ACHN (cell line): ENCODE data around the gene PRSS27.
"Not testable (repeated sequence)": the region's sequence is repeated elsewhere in the genome, so short reads cannot be mapped to it uniquely, and the experiment has no call there.

Source experiments
- DNase-seq: peaks from one replicate; pipeline ENCODE4 v3.0.0-alpha.2; 2015
- in situ Hi-C: cut with HindIII; loops from 2 replicates; pipeline ENCODE4 v1.10.0; 2017; ENCODE audit warnings: low sequenced_read_pairs, low pct_ligation_motif_present, low pct_unique_long_range_greater_than_20kb

PRSS27 gene

GRCh38 chr16:2689968-2690801 is 29.8 kb downstream of the PRSS27 start:
- no peak for DNase-seq
- in situ Hi-C loops = no loop called here

GRCh38 chr16:2689422-2689821 is 30.6 kb downstream of the PRSS27 start:
- in situ Hi-C loops = not testable (repeated sequence)

GRCh38 chr16:2687531-2688308 is 32.3 kb downstream of the PRSS27 start:
- DNase-seq = no peak

More at GRCh38 chr16:2689422-2689821, 30.6 kb downstream of the PRSS27 start:
- not testable (repeated sequence) for DNase-seq

GRCh38 chr16:2686912-2687507 is 33.0 kb downstream of the PRSS27 start:
- in situ Hi-C loops = no loop called here
- DNase-seq = no peak

More at GRCh38 chr16:2687531-2688308, 32.3 kb downstream of the PRSS27 start:
- in situ Hi-C loops = no loop called here

GRCh38 chr16:2686075-2686474 is 33.9 kb downstream of the PRSS27 start:
- DNase-seq, in situ Hi-C loops: not testable (repeated sequence)

- in situ Hi-C loops, DNase-seq: not testable (repeated sequence)
Observed at GRCh38 chr16:2683041-2683440, 37.0 kb downstream of the PRSS27 start.

GRCh38 chr16:2682209-2683021 is 37.6 kb downstream of the PRSS27 start, which contains the start of gene KCTD5:
KCTD5 (plus strand) TSS chr16:2682523; CDS start chr16:2682549, 26 bp downstream.
- in situ Hi-C loops = no loop called here
- peak; percentile 99 for DNase-seq

- DNase-seq, in situ Hi-C loops: not testable (repeated sequence)
Observed at GRCh38 chr16:2680360-2680759, 39.7 kb downstream of the PRSS27 start.

GRCh38 chr16:2679902-2680301 is 40.1 kb downstream of the PRSS27 start:
- DNase-seq, in situ Hi-C loops: not testable (repeated sequence)

GRCh38 chr16:2678206-2678965 is 41.6 kb downstream of the PRSS27 start:
- in situ Hi-C loops, DNase-seq: not testable (repeated sequence)

GRCh38 chr16:2676937-2677336 is 43.1 kb downstream of the PRSS27 start:
- DNase-seq, in situ Hi-C loops: not testable (repeated sequence)

- in situ Hi-C loops = no loop called here
- DNase-seq = no peak
Observed at GRCh38 chr16:2675714-2676113, 44.3 kb downstream of the PRSS27 start.

GRCh38 chr16:2675021-2675420 is 45.0 kb downstream of the PRSS27 start:
- in situ Hi-C loops = no loop called here
- DNase-seq = no peak

- DNase-seq = peak; percentile 97
- in situ Hi-C loops = no loop called here
Observed at GRCh38 chr16:2673066-2673999, 46.7 kb downstream of the PRSS27 start.

GRCh38 chr16:2671741-2672140 is 48.3 kb downstream of the PRSS27 start:
- no peak for DNase-seq
- in situ Hi-C loops = no loop called here

GRCh38 chr16:2671193-2671592 is 48.8 kb downstream of the PRSS27 start:
- in situ Hi-C loops = not testable (repeated sequence)

More at GRCh38 chr16:2671193-2671592, 48.8 kb downstream of the PRSS27 start:
- DNase-seq = peak; percentile 23
